GM23248 (cell line): ENCODE results near the gene CTDP1.

Source experiments
- EZH2 ChIP-seq: fragments of 200-600 bp; sonication (generic); IDR thresholded peaks from 2 replicates; pipeline ENCODE4 v1.6.1; 2018; ENCODE audit warnings: antibody characterized with exemption, mild to moderate bottlenecking; ENCODE audit not compliant: insufficient read depth, poor library complexity, severe bottlenecking
- EZH2phosphoT487 ChIP-seq: fragments of 200-600 bp; sonication (generic); IDR thresholded peaks from 2 replicates; pipeline ENCODE4 v1.6.1; 2018; ENCODE audit warnings: antibody characterized with exemption, moderate library complexity, mild to moderate bottlenecking, low read depth; ENCODE audit not compliant: insufficient read depth

DNA sequence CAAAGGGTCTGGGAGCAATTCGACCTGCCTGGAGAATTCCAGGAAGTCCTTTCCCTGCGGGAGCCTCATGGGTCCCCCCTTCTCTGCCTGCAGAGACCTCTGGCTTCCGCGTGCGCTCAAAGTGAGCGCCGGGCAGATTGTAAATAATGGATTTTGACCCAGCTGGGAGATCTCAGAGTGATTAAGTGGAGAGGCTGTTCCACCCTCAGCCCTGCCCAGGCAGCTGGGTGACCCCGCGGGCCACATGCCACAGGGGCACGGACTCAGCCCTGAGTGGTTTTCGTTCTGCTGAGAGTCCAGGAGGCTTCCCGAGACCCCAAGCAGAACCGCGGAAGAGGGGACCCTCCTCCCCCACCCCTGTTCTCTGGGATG, 119.4 kb downstream of the CTDP1 start:
- TF ChIP-seq EZH2: no peak
- TF ChIP-seq EZH2phosphoT487: peak; percentile 11; the same call in 1 of the 2 replicates
